HG03196 (cell line): Measurements from ENCODE around the gene TNFRSF9.
"Not testable (repeated sequence)": the region's sequence is repeated elsewhere in the genome, so short reads cannot be mapped to it uniquely, and the experiment has no call there.

Experiments
- ATAC-seq: cut with Tn5 transposase; IDR thresholded peaks from one replicate; pipeline ENCODE4 v1.9.1; 2021; ENCODE audit not compliant: unreplicated experiment

Gene TNFRSF9

DNA sequence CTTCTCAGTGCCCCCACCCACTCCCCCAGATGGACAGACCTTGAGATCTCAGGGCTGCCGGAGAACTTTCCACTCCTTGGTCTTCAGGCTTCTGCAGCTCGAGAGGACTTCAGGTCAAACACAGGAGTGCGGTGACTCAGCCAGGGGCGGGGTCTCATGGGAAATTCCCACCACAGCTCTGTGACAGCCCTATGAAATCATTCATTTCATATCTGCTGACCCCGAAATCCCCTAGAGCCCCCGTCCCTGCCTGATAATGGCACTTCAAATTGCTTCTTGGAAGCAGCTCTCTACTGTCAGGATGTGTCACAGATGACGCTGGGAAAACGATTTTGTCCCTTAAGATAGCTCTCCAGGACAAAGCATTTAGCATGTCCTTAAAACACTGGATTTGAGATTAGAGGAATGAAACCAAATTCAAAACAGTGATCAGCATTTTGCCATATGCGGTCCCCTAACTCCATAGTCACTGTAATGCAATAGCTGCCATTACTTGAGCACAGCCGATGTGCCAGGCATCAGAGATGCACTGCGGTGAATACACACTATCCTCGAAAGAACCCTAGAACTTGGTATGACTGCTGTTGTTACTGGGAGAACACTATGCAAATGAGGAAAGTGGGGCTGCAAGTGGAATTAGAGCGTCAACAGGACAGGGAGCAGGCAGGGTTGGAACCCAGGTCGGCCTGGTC lies at the start of gene TNFRSF9:
Gene TNFRSF9, minus strand, starts transcription at position 95 of the 692 bp plus-strand sequence. CDS start 845 bp downstream, outside the sequence.
- ATAC-seq: no peak

DNA sequence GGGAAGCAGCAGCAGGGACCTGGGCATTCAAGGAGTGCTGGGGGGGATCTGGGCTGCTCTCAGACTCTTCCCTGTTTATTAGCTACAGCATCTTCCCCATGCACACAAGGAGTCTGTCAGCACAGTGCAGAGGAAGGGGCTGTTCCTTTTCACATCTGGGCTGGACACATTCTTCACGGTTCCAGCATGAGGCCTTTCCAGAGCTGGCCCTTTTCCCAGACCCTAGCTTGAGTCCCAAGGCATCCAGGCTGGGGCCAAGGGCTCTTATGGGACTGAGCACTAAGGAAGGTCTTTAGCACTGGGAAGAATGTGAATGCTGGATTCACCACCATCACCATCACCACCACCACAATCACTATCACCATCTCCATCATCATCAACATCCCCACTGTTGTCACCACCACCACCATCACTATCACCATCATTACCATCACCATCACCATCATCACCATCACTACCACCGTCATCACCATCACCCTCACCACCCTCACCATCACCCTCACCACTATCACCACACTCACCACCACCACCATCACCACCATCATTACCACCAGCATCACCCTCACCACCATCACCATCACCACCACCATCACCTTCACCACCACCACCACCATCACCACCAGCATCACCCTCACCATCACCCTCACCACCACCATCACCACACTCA lies 49.3 kb upstream of the TNFRSF9 start:
- no peak for ATAC-seq

DNA sequence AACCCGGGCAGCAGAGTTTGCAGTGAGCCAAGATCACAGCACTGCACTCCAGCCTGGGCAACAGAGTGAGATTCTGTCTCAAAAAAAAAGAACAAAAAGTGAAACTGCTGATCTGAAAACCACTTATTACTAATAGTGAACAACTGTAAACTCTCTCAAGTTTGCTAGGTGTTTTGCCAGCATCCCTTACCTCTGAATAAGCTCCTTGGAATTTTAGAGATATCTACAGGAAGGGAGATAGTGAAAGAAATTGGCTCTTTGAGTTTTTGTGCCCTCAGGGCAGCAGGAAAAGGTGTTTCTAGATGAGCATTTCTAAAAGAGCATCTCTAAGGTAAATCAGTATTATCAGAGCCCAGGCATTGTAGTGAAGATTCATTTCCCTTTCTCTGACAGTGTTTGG lies 47.9 kb upstream of the TNFRSF9 start:
- ATAC-seq: no peak

DNA sequence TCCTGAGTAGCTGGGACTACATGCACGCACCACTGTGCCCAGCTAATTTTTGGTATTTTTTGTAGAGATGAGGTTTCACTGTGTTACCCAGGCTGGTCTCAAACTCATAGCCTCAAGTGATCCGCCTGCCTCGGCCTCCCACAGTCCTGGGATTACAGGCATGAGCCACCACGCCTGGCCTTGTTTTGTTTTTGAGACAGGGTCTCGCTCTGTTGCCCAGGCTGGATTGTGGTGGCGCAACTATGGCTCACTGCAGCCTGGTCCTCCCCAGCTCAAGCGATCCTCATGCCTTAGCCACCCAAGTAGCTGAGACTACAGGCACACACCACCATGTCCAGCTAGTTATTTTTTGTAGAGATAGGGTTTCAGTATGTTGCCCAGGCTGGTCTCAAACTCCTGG lies 46.9 kb upstream of the TNFRSF9 start:
- no peak for ATAC-seq

DNA sequence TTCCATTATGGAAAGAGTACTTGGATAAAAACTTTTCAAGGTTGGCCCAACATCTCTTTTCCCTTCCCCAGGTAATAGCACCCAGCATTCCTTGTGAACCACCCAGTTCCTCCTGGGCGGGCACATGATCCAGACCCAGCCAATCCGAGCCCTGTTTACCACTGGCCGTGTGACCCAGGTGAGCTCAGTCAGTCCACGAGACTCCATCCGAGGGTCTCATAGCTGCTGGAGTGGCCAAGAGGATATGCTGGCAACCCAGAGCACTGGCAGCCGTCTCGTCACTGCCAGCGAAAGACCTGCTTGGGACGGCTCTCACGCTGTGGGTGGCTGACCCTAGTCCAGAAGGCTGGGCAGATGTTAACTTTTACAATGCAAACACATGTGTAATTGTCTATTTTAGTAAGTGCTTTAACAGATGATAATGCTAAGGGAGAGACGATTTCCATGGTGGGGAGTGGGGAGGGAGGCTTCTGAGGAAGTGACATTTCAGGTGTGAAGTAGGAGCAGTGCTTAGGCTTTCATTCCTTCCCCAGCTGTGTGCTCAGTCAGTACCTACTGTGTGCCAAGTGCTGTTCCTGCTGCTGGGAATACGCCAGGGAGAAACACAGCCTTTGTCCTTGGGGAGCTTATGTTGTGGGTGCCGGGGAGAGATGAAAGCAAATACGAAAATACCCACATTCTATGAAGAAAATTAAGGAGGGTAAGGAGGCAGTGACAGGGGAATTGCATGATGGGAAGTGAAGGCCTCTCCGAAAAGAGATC lies 45.4 kb upstream of the TNFRSF9 start:
- ATAC-seq: no peak

DNA sequence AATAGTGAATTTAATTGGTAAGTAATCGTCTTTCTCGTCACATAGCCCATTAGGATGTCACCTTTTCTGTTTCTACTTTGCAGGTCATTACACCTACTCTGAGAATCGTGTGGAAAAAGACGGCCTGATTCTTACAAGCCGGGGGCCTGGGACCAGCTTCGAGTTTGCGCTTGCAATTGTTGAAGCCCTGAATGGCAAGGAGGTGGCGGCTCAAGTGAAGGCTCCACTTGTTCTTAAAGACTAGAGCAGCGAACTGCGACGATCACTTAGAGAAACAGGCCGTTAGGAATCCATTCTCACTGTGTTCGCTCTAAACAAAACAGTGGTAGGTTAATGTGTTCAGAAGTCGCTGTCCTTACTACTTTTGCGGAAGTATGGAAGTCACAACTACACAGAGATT lies 44.2 kb upstream of the TNFRSF9 start:
- ATAC-seq: no peak

DNA sequence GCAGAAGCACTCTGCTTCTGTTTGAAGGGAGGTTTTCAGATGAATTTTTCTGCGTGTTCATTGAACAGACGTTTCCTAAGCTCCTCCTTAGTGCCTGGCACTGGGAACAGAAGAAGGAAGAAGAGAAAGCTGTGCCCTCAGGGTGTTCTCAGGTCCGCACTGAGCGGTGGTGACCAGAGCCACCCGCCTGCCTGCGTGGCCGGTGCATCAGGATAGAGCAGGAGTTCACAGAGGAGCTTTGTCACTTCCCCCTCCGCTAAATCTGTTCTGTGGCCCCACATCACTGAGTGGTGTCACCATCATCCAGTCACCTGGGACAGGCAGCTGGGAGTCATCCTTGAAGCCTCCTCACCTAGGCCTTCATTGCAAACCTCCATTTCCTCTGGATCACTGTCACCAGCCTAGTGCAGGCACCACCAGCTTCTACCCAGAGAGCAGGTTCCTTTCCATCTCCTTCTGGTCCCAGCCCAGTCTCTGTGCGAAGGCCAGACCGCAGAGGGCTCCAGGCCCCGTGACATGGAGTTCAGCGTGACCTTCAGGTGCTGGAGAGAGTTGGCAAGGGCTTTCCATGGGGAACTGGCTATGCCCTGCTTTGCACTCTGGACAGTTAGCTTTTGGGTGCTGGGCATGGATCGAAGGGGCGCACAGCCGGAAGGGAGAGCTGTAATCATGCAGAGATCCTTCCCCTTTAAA lies 42.6 kb upstream of the TNFRSF9 start:
- ATAC-seq: no peak

DNA sequence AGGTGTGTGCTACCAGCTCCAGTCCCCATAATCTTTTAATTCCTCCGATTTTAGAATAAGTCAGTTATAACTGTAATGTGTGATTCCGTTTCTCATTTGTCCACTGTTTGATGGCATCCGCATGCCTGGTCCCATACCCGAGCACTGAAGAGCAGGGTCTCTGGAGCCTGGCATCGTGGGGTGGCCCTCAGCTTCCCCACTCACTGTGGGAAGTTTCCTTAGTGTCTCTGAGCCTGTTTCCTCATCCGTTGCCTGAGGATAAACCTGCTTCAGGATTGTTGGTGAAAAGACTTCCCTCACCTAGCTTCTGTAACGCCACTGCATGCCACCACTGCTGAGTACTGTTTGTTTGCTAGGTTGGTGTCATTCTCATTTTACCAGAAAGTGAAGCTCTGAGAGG lies 40.3 kb upstream of the TNFRSF9 start:
- ATAC-seq: no peak

DNA sequence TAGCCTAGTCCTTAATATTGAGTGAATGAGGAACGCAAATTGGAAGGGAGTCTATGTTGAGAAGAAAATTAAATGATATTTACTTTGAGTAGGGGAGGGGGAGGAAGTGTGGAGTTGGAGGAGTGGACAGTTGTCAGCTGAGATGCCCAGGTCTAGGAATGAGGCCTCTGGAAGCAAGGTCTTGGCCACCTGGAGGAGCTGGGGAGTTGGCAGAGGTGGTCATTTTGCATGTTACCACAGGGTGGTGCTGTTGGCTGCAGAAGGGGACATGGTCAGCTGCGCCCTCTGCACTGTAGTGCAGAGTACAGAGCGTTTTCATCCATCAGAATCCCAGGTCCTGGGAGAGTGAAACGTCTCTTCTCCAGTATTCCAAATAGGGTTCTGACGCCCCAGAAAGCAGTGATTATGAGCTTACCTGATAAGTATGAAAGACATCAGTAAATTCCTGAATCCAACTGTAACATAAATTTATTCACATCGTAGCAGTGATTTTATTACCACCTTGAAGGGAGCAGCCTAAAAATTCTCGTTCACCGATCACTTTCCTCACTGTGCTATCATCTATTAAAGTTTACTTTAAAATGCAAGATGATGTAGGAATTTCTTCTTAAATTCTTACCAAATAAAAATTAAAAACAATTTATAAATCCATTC lies 34.7 kb upstream of the TNFRSF9 start:
- no peak for ATAC-seq

DNA sequence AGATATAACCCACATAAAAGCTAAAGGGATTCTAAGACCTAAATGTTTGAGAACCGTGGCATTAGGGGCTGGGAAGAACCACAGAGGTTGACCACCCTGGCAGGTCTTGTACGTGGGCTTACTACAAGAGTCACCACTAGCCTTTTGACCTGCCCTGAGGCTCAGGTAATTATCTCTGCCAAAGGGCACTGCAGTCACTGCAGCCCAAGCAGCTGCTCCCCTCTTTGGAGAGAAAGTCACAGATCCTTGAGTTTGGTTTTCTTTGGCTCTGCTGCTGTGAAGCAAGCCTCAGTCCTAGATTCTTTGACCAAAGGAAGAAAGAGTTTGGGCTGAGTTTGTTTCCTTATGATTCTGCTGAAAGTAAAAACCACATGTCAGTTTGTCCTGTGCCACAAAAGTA lies 32.4 kb upstream of the TNFRSF9 start:
- no peak for ATAC-seq

DNA sequence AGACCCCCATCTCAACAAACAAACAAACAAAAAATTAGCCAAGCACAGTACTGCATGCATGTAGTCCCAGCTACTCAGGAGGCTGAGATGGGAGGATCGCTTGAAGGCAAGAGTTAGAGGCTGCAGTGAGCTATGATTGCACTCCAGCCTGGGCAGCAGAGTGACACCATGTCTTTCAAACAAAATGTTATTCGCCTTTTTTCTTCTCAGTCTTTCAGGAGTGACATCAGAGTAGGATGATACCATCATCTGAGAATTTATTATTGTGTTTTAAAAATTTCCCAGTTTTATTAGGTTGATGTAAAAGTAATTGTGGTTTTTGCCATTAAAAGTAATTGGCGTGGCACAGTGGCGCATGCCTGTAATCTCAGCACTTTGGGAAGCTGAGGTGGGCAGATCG lies 31.6 kb upstream of the TNFRSF9 start:
- no peak for ATAC-seq

DNA sequence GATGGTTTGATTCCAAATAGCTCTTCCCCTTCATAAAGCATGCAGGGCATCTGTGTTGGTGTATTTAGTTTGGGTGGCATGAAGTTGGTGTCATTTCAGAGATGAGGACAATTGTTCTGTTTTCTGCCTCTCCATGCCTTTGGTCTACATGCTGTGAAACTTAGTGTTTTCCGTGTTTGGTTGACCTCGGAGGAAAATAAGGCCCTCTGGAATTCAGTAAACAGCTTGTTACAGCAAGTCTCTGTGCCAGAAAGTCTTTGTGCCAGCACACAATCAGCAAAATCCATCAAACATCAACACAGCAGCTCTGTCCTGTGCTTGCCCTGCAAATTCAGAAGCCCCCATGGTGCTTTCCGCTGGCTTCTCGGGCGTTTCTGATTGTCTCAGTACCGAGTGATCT lies 30.4 kb upstream of the TNFRSF9 start:
- ATAC-seq: no peak

DNA sequence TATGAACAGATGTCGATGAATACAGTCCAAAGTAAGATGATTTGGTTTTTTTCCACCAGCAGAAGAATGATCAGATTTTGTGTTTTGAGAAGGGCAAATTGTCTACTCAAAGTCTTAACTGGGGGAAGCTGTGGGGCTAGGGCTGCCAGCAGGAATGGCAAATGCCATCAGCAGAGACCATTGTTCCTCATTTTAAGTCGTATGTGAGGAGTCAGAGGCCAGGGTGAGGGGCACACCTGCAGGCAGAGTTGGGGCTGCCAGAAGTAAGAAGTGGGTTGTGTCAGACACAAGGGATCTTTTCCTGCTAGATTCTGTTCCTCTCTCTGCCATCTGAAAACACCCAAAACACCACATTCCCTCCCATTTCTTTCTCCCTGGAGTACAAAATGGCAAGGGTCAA lies 29.6 kb upstream of the TNFRSF9 start:
- ATAC-seq: no peak

DNA sequence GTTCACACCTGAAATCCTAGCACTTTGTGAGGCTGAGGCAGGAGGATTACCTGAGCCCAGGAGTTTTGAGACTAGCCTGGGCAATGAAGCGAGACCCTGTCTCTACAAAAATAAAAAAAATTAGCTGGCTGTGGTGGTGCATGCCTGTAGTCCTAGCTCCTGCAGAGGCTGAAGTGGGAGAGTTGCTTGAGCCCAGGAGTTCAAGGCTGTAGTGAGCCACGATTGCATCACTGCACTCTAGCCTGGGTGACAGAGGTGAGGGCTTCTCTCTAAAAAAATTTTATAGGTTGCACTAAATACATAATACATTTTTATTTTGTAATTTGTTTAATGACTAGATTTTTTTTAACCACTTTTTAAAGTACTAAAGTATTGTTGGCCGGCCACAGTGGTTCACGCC lies 27.0 kb upstream of the TNFRSF9 start:
- ATAC-seq: no peak

DNA sequence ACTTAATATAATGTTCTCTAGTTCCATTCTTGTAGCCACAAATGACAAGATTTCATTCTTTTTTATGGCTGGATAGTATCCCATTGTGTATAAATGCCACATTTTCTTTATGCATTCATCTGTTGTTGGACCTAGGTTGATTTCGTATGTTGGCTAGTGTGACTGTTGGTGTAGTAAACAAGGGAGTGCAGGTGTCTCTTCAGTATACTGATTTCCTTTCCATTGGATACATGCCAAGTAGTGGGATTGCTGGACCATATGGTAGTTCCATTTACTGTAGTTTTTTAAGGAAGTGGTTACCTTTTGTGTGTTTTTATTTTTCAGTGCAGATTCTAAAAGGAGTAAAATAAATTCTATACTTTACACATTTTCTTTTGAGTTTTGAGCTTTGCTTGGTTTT lies 26.6 kb upstream of the TNFRSF9 start:
- no peak for ATAC-seq

DNA sequence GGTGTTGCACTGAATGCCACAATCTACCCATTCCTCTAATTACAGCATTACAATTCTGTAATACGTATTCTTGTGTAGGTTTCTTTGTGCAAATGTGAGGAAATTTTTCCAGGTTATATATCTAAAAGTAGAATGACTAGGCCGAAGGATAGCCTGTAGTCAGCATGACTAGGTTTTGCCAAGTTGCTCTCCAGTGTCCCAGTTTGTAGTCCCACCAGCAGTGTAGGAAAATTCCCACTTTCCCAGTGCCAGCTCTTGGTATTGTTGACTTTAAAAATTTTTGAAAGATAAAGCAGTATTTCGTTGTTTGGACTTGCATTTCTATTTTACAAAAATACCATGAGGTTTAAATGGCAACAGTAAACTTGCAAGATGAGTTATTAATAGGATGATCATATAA lies 23.8 kb upstream of the TNFRSF9 start:
- ATAC-seq: no peak

DNA sequence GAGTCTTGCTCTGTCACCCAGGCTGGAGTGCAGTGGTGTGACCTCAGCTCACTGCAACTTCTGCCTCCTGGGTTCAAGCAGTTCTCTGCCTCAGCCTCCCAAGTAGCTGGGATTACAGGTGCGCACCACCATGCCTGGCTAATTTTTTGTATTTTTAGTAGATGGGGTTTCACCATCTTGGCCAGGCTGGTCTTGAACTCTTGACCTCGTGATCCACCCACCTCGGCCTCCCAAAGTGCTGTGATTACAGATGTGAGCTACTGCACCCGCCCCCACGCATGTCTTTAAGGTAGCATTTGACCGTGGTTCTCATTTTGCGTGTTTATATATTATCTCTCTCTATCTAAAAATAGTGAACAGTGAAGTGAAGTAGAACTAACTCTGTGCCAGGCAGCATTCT lies 23.2 kb upstream of the TNFRSF9 start:
- ATAC-seq: not testable (repeated sequence)

DNA sequence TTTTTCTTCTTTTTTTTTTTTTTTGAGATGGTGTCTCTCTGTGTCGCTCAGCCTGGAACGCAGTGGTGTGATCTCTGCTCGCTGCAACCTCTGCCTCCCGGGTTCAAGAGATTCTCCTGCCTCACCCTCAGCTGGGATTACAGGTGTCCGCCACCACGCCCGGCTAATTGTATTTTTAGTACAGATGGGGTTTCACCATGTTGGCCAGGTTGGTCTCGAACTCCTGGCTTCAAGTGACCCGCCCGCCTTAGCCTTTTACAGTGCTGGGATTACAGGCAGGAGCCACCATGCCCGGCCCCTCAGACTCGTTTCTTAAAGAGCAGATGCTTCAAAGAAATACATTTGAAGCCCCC lies 22.7 kb upstream of the TNFRSF9 start:
- ATAC-seq: not testable (repeated sequence)

DNA sequence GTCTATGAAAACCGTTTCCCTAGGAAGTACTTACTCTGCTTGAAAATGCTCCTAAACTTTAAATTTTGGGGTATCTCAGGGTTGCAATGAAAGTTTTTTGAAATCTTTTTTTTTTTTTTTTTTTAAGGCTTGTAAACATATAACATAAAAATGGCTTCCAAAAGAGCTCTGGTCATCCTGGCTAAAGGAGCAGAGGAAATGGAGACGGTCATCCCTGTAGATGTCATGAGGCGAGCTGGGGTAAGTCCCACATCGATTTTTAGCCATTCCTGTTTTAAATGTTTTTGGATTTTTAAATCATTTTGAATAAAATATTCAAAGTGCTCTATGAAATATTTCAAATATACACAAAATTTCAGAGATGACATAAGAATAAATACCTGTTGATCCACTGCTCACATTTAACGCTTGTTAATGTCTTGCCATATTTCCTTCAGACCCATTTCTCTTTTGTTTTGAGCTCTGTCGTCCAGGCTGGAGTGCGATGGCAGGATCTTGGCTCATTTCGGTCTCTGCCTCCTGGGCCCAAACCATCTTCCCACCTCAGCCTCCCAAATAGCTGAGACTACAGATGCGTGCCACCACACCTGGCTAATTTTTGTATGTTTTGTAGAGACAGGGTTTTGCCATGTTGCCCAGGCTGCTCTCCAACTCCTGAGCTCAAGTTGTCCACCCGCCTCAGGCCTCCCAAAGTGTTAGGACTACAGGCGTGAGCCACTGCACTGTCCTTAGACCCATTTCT lies 22.2 kb upstream of the TNFRSF9 start:
- ATAC-seq: no peak

DNA sequence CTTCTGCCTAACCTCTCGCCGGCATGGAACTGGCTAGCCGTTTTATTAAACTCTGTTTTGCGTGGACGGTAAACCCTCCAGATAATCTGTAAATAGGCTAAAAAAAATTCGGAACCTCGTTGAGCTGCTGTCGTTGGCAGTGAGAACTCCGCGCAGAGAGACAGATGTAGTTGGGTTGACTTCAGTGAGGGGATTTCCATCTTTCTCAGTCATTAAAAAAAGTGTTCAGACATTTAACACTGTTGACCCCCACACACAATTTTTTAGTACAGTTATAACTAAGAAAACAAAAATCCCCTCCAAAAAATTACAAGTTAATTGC lies 21.3 kb upstream of the TNFRSF9 start:
- peak; percentile 11 for ATAC-seq
